ENCODE data around the gene LLGL2. TPM values are rescaled to one million over a fixed set of nuclear protein-coding genes. Genes with fewer than 3 reads are reported as not detected.

Gene LLGL2
- total and polyA plus RNA-seq, 10 of the 15 experiments (the other 5 are each of a cell fraction or from before 2014, with no cell fraction given): 0.21 to 9.9 (median 4.5) TPM

DNA sequence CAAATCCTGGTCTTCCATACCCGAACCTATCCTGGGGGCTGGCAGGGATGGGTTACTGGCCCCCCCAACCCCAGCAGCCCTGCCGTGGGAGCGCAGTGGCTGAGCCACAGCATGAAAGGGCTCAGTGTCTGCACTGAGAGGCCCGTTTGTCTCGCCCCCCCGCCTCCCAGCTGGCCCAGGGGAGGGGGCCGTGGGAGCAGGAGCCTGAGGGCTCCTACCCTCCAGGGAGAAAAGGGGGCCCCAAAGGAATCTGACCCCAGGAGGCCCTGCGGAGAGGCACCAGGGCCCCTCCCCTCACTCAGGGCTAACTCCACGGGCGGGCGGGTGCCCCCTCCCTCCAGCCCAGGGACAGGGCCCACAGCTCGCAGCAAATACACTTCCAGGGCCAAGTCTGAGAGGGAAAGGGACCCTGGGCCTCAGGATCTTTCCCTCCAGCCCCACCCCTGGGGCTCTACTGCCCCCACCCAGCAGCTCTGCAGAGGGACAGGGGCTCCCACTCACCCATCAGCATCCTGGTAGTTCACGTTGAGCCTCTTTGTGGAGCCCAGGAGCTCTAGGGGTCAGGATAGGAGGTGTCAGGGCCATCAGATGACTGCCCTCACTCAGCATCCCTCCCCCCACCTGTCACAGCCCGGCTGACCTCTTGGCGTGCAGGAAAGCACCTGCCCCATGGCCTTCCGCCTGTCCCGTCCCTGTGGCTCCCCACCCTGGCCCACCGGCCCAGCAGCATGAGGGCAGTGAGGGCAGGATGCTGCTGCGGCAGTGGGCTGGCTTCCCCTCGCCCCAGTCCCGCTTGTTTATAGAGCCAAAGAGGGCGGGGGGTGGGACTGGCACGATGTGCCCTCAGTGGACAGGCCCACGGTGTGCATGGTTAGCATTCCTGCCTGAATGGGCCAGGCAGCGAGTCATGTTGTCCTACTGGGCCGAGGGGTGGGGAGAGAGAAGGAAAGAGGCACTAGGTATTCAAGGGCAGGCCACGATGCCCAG is 17.5 kb upstream of the LLGL2 start:
- POLR2A ChIA-PET: no interaction called here
- no peaks in the 10 kb centered on the region; a peak in 1 of 4 replicates for H3K36me3 ChIP-seq (ENCODE audit: control insufficient read depth in 2 of 2, insufficient read depth in 2 of 2, low read length in 1 of 2)
- BruUV-seq (replicated peaks): no TSS peak
- DNase-seq (ENCODE audit: low read depth, low spot score): no peak
- H3K27me3 ChIP-seq (replicated peaks in 1 of 2; ENCODE audit: control insufficient read depth in 2 of 2, insufficient read depth in 2 of 2, low read length in 1 of 2): no peaks in the 10 kb centered on the region
- RAD21 ChIA-PET (ENCODE audit: unreplicated experiment): no interaction called here
- CTCF ChIA-PET: no interaction called here
- H3K9me3 ChIP-seq (replicated peaks; ENCODE audit: control insufficient read depth, insufficient read depth, low read length): no peaks in the 10 kb centered on the region
- in situ Hi-C loops (cut with MboI) (no loop called here), intact Hi-C loops (cut with micrococcal nuclease; ENCODE audit: unreplicated experiment) (no loop called here)
- H3K4me1 ChIP-seq (ENCODE audit: control insufficient read depth, insufficient read depth, low read length): no peaks in the 10 kb centered on the region
- no peak overlapping the region for H3K27ac ChIP-seq (ENCODE audit: control insufficient read depth, insufficient read depth)
- no peak overlapping the region for H3K9ac ChIP-seq (ENCODE audit: control insufficient read depth, insufficient read depth, low read length)
- no peak overlapping the region for H2AFZ ChIP-seq (ENCODE audit: control insufficient read depth, low read depth, low read length)
- no peaks in the 10 kb centered on the region for H3K79me2 ChIP-seq (ENCODE audit: control insufficient read depth, insufficient read depth, low read length)
- H4K20me1 ChIP-seq (ENCODE audit: control insufficient read depth, insufficient read depth): no peaks in the 10 kb centered on the region
- no peak overlapping the region for H3K4me3 ChIP-seq
- TF ChIP-seq, protein P1, sequence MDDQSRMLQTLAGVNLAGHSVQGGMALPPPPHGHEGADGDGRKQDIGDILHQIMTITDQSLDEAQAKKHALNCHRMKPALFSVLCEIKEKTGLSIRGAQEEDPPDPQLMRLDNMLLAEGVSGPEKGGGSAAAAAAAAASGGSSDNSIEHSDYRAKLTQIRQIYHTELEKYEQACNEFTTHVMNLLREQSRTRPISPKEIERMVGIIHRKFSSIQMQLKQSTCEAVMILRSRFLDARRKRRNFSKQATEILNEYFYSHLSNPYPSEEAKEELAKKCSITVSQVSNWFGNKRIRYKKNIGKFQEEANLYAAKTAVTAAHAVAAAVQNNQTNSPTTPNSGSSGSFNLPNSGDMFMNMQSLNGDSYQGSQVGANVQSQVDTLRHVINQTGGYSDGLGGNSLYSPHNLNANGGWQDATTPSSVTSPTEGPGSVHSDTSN (IDR thresholded peaks at IDR 0.05; ENCODE audit: insufficient replicate concordance, low read depth, low read length): no peak
- no peak for TF ChIP-seq DPF2 (IDR thresholded peaks at IDR 0.05)
- no peak for TF ChIP-seq POLR2A (IDR thresholded peaks at IDR 0.05; ENCODE audit: low read depth, low read length)
- TF ChIP-seq BACH1 (IDR thresholded peaks at IDR 0.05; ENCODE audit: borderline replicate concordance): no peak
- no peak for FAIRE-seq
- no peak for ATAC-seq
- no peak overlapping the region for H3K4me2 ChIP-seq (ENCODE audit: control insufficient read depth, insufficient read depth)
- 47% methylated on average over 27 of the region's 27 CpGs for WGBS (ENCODE audit: insufficient coverage, insufficient replicate concordance, low lambda C conversion rate, missing lambda C conversion rate)
- SMC1A ChIA-PET (ENCODE audit: uncharacterized antibody, unreplicated experiment): interaction anchor here (0.8 kb wide), 1 partner anchor 89 kb away, joined by 4 read pairs; no protein-coding TSS in a partner anchor

DNA sequence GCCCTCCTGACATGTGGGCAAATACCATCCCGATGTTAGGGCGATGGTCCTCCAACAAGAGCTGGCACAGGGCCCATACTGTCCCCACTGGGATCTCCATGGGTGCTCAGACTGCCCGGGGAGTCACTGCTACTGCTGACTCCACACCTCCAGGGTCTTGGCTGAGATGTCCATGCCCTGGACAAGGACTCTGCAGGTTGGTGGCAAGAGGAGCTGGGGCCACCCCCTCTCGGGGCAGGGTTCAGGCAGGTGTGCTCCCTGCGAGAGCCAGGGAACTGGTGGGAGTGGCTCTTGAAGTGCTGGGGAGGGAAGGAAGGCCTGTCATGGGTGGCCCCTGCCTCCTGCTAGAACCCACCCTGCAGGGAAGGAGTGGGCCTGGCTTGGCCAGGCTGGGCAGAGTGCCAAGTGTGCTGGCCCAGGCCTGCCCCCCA is 16.6 kb upstream of the LLGL2 start:
- Histone ChIP-seq H3K36me3 (ENCODE audit: control insufficient read depth in 2 of 2, insufficient read depth in 2 of 2, low read length in 1 of 2) (no peaks in the 10 kb centered on the region; a peak in 1 of 4 replicates), H4K20me1 (ENCODE audit: control insufficient read depth, insufficient read depth) (no peaks in the 10 kb centered on the region), H3K4me3 (no peak overlapping the region), H3K4me2 (ENCODE audit: control insufficient read depth, insufficient read depth) (no peak overlapping the region), H3K9me3 (replicated peaks; ENCODE audit: control insufficient read depth, insufficient read depth, low read length) (no peaks in the 10 kb centered on the region), H3K79me2 (ENCODE audit: control insufficient read depth, insufficient read depth, low read length) (no peaks in the 10 kb centered on the region), H3K27me3 (replicated peaks in 1 of 2; ENCODE audit: control insufficient read depth in 2 of 2, insufficient read depth in 2 of 2, low read length in 1 of 2) (no peaks in the 10 kb centered on the region), H3K4me1 (ENCODE audit: control insufficient read depth, insufficient read depth, low read length) (no peaks in the 10 kb centered on the region), H2AFZ (ENCODE audit: control insufficient read depth, low read depth, low read length) (no peak overlapping the region), H3K9ac (ENCODE audit: control insufficient read depth, insufficient read depth, low read length) (no peak overlapping the region), H3K27ac (ENCODE audit: control insufficient read depth, insufficient read depth) (no peak overlapping the region)
- ChIA-PET RAD21 (ENCODE audit: unreplicated experiment) (no interaction called here), POLR2A (no interaction called here), SMC1A (ENCODE audit: uncharacterized antibody, unreplicated experiment) (interaction anchor here (0.8 kb wide), 1 partner anchor 90 kb away, joined by 4 read pairs; no protein-coding TSS in a partner anchor), CTCF (interaction anchor here (0.7 kb wide), 1 partner anchor 54 kb away, joined by 3 read pairs; no protein-coding TSS in a partner anchor)
- in situ Hi-C loops (cut with MboI): no loop called here
- DNase-seq (ENCODE audit: low read depth, low spot score) (no peak), ATAC-seq (no peak), FAIRE-seq (no peak)
- WGBS (ENCODE audit: insufficient coverage, insufficient replicate concordance, low lambda C conversion rate, missing lambda C conversion rate): 51% methylated on average over 5 of the region's 5 CpGs
- BruUV-seq (replicated peaks): no TSS peak
- intact Hi-C loops (cut with micrococcal nuclease; ENCODE audit: unreplicated experiment): no loop called here
- no peak for TF ChIP-seq POU2F2 (IDR thresholded peaks at IDR 0.05; ENCODE audit: borderline replicate concordance, low read depth, low read length)
- TF ChIP-seq, protein P2, sequence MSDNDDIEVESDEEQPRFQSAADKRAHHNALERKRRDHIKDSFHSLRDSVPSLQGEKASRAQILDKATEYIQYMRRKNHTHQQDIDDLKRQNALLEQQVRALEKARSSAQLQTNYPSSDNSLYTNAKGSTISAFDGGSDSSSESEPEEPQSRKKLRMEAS (IDR thresholded peaks at IDR 0.05; ENCODE audit: low read depth, low read length): no peak
- TF ChIP-seq EP300 (IDR thresholded peaks at IDR 0.05; ENCODE audit: borderline replicate concordance in 1 of 2, control insufficient read depth in 1 of 2, low read depth in 2 of 2, low read length in 2 of 2): no peak
- TF ChIP-seq KAT2A (conservative IDR thresholded peaks at IDR 0.05; ENCODE audit: control insufficient read depth, low read depth, low read length): no peak
- no peak for TF ChIP-seq SREBF1 (IDR thresholded peaks at IDR 0.05; ENCODE audit: low read length)
- no peak for TF ChIP-seq STAT3 (IDR thresholded peaks at IDR 0.05; ENCODE audit: low read depth, low read length)
- TF ChIP-seq, protein P3, sequence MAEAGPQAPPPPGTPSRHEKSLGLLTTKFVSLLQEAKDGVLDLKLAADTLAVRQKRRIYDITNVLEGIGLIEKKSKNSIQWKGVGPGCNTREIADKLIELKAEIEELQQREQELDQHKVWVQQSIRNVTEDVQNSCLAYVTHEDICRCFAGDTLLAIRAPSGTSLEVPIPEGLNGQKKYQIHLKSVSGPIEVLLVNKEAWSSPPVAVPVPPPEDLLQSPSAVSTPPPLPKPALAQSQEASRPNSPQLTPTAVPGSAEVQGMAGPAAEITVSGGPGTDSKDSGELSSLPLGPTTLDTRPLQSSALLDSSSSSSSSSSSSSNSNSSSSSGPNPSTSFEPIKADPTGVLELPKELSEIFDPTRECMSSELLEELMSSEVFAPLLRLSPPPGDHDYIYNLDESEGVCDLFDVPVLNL (IDR thresholded peaks at IDR 0.05; ENCODE audit: low read depth, low read length): no peak
- no peak for TF ChIP-seq SIX5 (IDR thresholded peaks at IDR 0.05; ENCODE audit: low read depth, low read length, severe bottlenecking)
- TF ChIP-seq, protein P4, sequence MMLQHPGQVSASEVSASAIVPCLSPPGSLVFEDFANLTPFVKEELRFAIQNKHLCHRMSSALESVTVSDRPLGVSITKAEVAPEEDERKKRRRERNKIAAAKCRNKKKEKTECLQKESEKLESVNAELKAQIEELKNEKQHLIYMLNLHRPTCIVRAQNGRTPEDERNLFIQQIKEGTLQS (IDR thresholded peaks at IDR 0.05; ENCODE audit: borderline replicate concordance, extremely low read depth, low read depth, low read length): no peak
- no peak for TF ChIP-seq CHD1 (IDR thresholded peaks at IDR 0.05; ENCODE audit: low read depth, low read length)
